Measurements from ENCODE around the gene PDGFC.

Gene PDGFC

GRCh38 chr4:156946516-156947424 is 24.8 kb downstream of the PDGFC start:
- H3K4me3 ChIP-seq (ENCODE audit: low read length): no peak overlapping the region
- no peak for TF ChIP-seq CTCF (conservative IDR thresholded peaks at IDR 0.05; ENCODE audit: low read length)
- peak; percentile 96 for DNase-seq (ENCODE audit: low read depth)

GRCh38 chr4:156945532-156945931 is 26.1 kb downstream of the PDGFC start:
- no peak for TF ChIP-seq CTCF (conservative IDR thresholded peaks at IDR 0.05; ENCODE audit: low read length)
- H3K4me3 ChIP-seq (ENCODE audit: low read length): no peak overlapping the region
- peak; percentile 41 for DNase-seq (ENCODE audit: low read depth)

GRCh38 chr4:156942991-156943390 is 28.6 kb downstream of the PDGFC start:
- no peak overlapping the region for H3K4me3 ChIP-seq (ENCODE audit: low read length)
- no peak for TF ChIP-seq CTCF (conservative IDR thresholded peaks at IDR 0.05; ENCODE audit: low read length)
- DNase-seq (ENCODE audit: low read depth): no peak

GRCh38 chr4:156941940-156942548 is 29.6 kb downstream of the PDGFC start:
- peak; percentile 75 for DNase-seq (ENCODE audit: low read depth)
- no peak overlapping the region for H3K4me3 ChIP-seq (ENCODE audit: low read length)
- TF ChIP-seq CTCF (conservative IDR thresholded peaks at IDR 0.05; ENCODE audit: low read length): no peak

GRCh38 chr4:156939801-156940200 is 31.8 kb downstream of the PDGFC start:
- peak; percentile 36 for DNase-seq (ENCODE audit: low read depth)
- H3K4me3 ChIP-seq (ENCODE audit: low read length): no peak overlapping the region
- TF ChIP-seq CTCF (conservative IDR thresholded peaks at IDR 0.05; ENCODE audit: low read length): no peak

GRCh38 chr4:156939139-156939538 is 32.5 kb downstream of the PDGFC start:
- DNase-seq (ENCODE audit: low read depth): no peak
- no peak for TF ChIP-seq CTCF (conservative IDR thresholded peaks at IDR 0.05; ENCODE audit: low read length)
- H3K4me3 ChIP-seq (ENCODE audit: low read length): no peak overlapping the region

- no peak for TF ChIP-seq CTCF (conservative IDR thresholded peaks at IDR 0.05; ENCODE audit: low read length)
- H3K4me3 ChIP-seq (ENCODE audit: low read length): no peak overlapping the region
- no peak for DNase-seq (ENCODE audit: low read depth)
These were observed 37.4 kb downstream of the PDGFC start for GRCh38 chr4:156934259-156934635.

Measured in AG10803 (cell line).